LoVo (cell line): ENCODE data around the gene PLCB1.

Experiments used
- DNase-seq: peaks from one replicate; pipeline ENCODE4 v3.0.0-alpha.2; 2016; ENCODE audit warnings: low spot score

PLCB1 gene

DNA sequence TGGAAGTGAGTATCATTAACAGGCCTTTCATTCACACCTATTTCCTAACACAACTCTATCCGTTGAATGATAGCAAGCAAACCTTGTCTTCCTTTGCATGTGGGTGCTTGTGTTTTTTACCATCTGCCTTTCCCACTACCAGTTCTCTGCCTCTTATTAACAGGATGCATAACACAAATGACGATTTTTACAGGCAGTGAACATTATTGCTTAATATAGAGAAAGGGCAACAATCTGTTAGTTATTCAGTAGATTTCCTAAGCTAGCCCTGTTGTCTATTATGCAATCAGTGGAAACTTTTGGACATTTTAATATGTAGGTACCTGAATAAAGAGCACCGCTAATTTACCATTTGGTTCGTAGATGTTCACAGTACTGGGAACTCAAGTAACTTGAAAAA is 588.0 kb downstream of the PLCB1 start:
- no peak for DNase-seq

DNA sequence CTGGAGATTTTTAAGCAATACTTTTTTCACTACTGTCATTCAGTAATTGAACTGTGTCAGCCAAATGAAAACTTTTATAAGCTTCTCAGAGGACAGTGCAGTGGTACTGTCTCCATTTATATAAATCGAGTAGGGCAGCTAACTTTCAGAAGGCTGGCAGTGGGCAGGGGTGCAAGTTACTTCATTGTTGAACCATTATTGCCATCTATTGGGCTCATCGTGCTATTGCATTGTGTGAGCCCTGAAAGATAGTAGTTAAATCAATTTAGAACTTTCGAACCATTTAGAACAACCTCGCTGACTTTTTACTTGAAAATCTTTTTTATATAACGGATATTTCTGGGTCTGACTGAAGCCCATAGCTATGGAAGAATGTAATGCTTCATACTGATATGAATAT is 589.0 kb downstream of the PLCB1 start:
- peak; percentile 12 for DNase-seq

DNA sequence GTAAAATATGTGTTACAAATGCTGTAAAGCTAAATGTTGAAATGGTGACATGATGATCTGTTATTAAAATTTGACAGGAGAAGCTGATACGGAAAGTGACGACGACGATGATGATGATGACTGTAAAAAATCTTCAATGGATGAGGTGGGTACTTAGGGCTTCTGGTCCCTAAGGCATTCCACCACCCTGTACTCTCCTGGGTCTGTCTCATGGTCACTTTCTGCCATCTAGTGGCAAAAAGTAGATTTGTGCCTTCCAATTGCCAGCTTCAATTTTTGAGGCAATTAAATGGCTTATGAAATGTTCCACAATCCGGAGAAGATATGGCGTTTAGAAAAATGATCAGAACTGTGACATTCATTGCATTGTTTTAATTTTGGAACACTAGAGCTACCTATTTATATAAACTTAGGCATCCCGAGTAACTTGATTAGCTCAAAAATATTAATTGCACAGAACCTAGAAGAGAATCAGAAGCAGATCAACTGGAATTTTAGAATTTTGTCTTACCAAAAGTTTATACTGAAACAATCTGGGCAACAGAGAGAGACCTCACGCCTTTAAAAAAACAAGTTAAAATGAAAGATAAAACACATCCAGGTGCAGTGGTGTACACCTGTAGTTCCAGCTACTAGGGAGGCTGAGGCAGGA is 590.3 kb downstream of the PLCB1 start:
- peak; percentile 56 for DNase-seq

DNA sequence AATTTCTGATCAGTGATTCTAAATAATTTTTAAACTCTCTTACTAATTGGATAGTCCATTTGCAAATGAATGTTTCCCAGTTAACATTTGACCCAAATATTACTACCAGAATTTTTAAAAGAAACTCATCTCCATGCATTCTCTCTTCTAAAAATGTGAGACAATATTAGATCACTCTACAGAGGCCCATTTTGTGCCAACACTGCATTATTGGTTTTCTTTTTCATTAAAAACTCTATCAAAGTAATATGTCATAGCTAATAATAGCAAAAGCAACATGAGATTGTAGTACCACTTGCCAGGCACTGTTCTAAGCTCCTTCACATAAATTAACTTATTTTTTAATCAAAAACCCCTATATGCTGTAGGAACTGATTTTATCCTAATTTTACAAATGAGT is 591.2 kb downstream of the PLCB1 start:
- DNase-seq: no peak

DNA sequence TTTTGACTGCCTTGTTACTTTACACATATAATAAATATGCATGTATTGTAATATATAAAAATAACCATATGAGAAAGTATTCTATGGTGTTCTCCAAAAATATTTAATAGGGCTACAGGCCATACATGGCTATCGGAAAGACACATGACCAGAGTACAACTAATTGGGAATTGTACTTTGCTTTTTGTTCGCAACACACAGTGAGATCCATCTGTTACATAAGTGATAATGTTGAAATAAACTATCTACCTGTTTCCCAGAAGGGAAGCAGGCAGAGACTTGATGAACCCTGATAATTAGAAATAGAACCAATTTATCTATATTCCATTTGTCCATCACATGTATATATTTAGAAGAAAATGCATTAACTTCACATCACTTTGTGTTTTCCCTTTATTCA is 592.8 kb downstream of the PLCB1 start:
- no peak for DNase-seq

DNA sequence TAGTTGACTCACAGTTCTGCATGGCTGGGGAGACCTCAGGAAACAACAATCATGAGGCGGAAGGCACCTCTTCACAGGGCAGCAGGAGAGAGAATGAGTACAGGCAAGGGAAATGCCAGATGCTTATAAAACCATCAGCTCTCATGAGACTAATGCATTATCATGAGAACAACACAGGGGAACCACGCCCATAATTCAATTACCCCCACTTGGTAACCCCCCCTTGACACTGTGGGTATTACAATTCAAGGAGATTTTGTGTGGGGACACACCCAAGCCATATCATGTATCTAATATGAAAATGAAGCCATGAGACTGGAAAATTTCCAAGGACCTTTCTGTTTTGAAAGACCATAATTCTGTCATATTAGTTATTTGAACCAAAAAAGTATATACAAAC is 594.4 kb downstream of the PLCB1 start:
- DNase-seq: no peak

DNA sequence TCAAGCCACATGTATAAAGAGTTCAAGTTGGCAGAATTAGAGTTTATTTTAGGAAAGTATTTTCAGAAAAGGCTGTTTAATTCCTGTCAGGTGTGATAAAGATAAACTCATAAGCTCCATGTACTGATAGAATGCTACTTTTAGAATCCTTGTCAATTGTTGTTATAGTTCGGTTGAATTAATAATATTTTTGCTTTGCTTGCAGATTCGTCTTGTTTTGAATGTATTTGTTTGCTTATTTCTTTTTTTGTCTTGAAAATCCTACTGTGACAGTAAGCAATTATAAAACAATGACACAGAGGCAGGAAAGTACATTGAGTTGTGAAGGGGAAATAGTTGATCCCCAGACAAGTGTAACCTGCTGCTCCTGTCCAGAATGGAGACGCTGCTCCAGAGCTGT is 602.9 kb downstream of the PLCB1 start:
- DNase-seq: no peak

DNA sequence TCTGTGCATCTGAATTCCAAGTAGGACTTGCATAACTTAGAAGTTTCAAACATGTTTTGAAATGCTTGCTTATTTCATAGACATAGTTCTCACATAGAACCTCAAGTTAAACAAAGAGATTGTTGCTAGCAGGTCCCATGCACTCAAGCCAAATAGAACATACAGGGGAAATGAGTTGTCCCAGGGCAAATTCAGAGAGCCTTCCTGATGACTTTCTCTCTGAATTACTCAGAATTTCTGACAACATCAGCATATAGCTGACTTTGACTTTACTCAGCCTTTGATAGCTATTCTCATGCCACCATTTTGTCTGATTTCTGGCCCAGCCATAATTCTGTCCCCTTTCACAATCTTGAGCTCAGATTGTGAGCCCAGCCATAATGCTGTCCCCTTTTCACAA is 603.6 kb downstream of the PLCB1 start:
- DNase-seq: no peak

DNA sequence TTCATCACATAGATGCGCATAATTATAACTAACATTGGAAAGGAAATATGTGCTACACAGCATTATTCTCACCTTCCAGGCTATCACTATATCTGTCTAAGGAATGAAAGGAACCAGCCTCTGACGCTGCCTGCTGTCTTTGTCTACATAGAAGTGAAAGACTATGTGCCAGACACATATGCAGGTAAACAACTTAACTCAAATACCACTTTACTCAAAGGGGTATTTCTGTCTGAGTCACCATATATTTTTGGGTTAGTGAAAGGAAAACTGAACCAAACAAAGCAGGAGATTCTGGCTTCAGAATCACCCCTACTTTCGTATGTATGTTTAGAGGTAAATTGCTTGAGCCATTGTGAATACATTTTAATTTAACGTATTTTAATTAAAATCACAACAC is 608.2 kb downstream of the PLCB1 start:
- DNase-seq: no peak

DNA sequence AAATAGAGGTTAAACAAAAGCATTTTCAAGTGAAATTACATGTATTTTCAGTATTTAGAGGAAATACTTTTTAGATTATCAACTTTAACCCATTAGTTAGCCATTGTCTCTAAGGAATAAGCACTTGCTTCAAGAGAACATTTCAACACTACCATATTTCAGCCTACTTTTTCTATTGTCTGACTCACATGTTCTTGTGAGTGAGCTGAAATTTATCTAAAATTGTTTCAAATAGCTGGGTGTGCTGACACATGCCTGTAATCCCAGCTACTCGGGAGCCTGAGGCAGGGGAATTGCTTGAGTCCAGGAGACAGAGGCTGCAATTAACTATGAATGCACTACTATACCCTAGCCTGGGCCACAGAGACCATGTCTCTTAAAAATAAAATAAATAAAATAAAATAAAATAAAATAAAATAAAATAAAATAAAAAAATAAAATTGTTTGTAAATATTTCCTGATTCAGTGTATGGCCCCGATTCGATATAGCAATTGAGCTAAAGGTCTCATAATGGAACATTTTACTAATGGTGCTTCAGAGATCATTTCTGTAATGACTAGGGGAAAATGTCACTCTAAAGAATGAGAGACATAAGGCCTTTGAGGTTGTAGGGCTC is 612.3 kb downstream of the PLCB1 start:
- DNase-seq: no peak

DNA sequence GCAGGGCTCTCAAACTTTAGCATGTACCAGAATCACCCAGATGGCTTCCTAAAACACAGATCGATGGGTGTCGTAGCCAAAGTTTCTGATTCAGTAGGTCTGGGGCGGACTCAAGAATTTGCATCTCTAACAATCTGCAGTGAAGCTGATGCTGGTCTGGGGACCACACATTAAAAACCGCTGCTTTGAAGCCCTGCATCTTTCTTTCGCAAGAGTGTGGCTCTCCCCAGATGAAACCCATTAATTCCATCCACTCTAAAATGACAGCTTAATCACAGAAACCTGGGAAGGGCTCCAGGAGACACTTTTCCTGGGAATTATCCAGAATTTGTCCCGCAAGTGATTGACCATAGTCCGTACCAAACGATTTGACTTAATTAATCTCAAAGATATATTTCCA is 617.0 kb downstream of the PLCB1 start:
- no peak for DNase-seq

DNA sequence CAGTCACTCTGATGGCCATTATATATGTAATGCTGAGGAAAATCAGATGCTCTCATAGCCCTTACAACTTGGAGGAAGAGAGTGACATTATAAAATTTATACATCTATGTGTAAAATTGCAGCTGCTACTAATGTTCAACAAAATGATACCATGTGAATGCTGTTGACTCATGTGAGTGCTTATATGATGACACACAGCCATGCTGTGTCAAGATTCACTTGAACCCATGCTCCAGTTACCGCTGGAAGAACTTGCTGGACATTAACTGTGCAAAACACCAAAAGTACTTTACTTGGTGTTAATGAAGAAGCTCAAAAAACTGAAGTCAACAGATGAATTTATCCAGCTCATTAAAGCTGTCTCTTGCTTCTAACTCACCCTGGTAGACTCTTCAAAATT is 617.9 kb downstream of the PLCB1 start:
- no peak for DNase-seq

DNA sequence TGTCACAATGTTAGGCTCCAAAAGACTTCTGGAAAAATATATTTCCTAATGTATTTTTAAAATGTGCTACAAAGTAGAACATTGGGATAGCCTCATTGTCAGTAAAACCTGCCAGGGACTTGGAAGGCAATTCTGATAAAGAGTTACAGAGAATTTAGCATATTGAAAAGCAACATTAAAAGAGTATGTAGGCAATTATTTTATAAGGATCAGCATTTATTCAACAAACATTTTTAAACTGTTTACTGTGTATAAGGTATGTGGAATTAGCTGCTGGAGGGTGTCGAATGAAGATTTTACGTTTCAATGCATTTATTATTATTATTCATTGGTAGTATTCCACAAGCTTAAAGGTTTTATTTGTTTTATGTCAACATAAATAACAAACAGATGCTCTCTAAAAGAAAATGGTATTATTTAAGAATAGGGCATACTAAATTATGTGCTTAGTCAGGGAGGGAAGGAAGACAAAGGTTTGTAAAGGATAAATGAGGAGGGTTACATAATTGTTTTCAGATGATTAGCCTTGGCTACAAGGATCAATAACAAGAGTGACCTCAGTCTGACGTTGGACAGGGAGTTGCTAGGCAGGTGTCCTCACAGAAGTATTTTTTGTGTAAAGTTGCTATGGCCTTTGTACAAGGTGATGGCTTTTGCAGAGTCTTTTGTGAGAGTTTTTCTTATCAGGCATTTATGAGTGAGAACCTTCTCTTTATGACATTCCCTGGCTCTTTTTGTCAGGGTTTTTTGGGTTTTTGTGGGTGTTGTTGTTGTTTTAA is 623.5 kb downstream of the PLCB1 start:
- no peak for DNase-seq

DNA sequence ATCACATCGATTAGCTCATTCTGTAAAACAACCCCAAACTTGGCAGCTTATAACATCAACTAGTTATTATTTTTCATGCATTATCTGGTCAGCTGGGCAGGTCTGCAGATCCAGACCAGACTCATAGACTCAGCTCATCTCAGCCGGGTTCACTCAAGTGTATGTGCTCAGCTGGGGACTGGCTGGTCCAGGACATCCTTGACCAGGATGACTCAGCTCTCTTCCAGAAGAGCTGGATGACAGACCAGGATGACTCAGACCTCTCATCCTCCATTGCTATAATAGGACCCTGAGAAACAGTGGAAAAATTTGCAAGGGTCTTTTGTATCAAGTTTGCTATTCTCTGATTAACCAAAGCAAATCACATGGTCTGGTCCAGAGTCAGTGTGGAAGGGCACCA is 624.3 kb downstream of the PLCB1 start:
- DNase-seq: peak; percentile 27

DNA sequence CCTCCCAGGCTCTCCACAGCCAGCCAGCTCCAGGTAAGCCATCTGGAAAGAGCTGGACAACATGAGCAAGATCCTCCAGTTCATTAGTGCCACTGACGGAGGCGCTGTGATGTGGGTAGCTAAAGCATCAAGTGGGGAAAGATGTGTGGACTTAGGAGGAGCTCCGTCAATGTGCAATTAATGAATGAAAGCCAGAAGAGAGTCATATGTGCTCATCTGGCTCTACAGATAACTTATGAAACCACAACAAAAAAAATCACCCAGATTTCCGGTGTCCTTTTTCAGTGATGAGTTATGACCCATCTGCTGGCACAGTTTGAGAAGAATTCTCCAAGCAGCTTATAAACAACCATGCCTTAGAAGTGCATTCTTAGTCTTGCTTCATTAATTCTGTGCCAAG is 625.1 kb downstream of the PLCB1 start:
- no peak for DNase-seq

DNA sequence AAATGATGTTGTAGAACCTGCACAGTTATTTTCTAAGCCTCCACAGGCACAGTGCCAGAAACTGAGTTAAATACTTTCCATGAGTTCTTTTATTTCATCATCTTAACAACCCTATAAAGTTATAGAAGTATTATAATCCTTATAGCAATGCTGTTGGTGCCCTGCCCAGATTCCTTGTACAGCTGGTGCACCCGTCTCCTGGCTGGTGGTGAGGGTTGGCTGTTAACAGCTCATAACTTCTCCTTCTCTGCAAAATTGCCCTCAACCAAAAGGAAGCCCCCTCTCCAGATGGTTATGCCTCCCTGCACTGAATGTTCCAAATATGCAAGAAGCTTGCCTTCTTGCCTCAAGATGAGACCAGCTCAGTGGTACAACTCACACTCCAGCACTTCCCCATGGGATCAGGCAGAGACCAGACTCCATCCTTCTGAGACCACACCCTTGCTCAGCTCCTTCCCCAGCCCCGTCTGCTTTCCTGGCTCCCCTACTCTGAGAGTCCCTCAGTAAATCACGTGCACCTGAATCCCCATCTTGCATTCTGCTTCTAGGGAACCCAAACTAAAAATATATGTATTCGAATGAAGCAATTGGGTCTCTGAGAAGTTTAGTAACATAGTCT is 632.4 kb downstream of the PLCB1 start:
- DNase-seq: peak; percentile 52

DNA sequence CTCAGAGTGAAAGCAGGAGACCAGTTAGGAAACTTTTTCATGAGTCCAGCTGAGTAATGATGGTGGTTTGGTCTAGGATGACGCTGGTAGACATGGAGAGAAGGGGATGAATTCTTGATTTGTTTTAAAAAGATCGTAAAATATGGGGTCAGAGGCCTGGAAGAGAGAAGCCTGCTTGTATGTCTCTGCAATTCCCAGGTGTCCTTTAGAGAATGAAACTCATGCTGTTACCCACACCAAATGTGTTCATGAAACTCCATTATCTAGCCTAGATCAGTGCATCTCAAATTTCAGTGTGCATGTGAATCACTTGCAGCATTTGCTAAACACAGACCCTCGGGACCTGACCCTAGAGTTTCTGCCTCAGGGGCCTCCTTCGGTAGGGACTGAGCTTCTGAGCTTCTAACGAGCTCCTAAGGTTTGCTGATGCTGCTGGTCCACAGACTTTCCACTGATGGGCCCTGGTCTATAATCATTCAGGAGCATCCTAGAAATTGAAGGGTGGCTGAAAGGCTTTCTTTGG is 634.9 kb downstream of the PLCB1 start:
- DNase-seq: no peak

DNA sequence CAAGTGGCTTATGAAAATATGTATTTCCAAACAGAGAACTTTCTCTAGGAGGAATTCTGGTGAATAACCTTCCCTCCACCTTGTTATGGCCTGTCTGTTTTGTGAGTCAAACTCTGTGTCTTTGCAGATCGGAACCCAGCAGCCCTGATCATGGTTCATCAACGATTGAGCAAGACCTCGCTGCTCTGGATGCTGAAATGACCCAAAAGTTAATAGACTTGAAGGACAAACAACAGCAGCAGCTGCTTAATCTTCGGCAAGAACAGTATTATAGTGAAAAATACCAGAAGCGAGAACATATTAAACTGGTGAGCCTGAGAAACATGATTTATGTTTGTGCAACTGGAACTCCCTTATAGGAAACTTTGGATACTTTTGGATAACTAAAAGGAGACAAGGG is 642.3 kb downstream of the PLCB1 start:
- no peak for DNase-seq

DNA sequence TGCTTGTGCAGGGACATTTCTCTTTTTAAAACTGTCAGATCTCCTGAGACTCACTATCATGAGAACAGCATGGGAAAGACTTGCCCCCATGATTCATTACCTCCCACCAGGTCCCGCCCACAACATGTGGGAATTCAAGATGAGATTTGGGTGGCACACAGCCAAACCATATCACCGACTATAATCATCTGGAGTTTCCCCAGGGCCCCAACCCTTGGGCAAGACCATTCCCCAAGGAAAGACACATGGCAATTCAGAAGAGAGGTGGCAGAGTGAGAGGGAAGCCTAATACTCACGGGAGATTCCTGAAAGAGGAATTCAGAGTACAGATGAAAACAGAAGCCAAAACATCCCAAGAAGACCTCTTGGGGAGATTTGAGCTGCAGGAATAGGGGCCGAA is 645.8 kb downstream of the PLCB1 start:
- no peak for DNase-seq

DNA sequence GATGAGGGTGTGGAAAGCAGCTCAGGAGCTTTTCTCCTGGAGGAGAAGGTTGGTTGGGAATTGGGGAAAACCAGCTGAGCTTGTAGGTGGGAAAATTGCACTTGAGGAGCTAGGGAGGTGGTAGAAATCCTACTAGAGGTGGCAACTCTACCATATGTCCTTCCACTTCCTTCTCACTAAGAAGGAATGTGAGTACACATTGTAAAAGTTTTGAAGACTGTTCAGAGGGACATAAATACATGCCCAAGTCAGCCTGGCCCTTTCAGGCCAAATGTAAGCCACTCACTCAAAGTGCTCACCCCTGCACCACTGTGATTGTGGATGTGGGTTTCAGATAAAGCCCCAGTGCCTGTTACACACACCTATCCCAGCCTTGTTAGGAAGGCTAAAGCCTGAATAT is 646.3 kb downstream of the PLCB1 start:
- peak; percentile 7 for DNase-seq

DNA sequence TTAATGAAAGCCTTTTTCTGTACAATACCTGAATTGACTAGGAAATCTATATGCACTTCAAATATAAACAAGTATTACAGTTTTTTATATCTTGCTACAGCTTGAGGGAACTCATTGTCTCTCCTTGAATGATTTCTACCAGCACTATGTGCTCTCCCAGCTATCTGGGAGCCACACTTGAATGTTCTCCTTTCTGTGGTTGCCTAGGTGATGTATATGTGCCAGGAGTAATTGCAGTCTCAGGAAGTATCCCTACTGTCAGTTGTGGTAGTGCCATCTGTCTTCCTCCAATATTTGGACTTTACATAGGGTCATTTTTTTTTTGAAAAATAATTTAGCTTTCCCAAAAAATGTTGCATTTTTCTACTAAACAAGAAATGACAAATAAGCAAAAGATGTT is 648.8 kb downstream of the PLCB1 start:
- no peak for DNase-seq

DNA sequence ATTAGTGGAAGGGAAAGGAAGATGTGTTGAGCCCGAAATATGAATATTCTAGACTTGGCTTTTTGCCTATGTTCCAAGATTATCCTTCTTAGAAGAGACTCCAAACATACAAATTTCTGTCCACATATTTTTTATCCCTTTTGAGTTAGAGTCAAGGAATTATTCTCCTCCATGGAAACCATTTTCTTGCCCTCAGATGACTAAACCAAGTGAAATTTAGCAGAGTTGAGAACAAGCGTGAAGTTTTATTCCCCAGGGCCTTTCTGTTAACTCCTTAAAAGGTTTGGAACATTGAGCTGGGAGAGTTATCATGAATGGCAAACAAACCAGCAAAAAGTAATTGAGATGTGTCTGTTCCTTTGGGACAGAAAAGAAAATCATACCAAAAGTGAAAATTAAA is 650.7 kb downstream of the PLCB1 start:
- DNase-seq: no peak

DNA sequence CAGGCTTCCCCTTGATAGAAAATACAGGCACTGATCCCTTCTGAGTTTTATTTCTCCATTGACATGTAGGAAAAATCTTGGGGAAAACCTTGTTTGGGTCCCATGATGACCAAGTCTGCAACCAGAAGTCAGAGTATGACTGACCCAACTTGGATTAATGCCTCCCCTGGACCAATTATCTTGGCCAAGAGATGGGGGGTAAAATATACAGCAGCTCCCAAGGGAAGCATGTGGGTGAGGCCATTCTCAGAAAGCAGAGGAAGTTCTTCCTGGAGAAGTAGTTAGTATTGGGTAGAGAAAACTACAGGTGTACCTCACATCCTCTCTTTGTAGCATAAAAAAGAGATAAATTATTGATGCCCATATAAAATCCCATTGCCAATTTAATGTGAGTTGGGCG is 651.7 kb downstream of the PLCB1 start:
- no peak for DNase-seq
